BLaER1 treated with 17β-estradiol and CSF1 and Interleukin-3, amounts not matched to agents 10 nM and 100 nM (cell line): ENCODE results near the gene KCTD6.
A peak's percentile ranks its signal among the peaks of the same experiment; 100 is the strongest.
"Not testable (repeated sequence)": the region's sequence is repeated elsewhere in the genome, so short reads cannot be mapped to it uniquely, and the experiment has no call there.

ENCODE experiments used
- H3K27ac ChIP-seq, 11 experiments: shearing (Covaris generic); formaldehyde crosslinking; 2 replicates each; pipeline ENCODE4 v1.8.1; 2022
- H3K27me3 ChIP-seq, 11 experiments: shearing (Covaris generic); formaldehyde crosslinking; 2 replicates each; pipeline ENCODE4 v1.8.1; 2022
- H3K36me3 ChIP-seq, 11 experiments: shearing (Covaris generic); formaldehyde crosslinking; 2 replicates each; pipeline ENCODE4 v1.8.1; 2022
- H3K4me1 ChIP-seq, 10 experiments: shearing (Covaris generic); formaldehyde crosslinking; 2 replicates each; pipeline ENCODE4 v1.8.1; 2022
- H3K4me2 ChIP-seq, 11 experiments: shearing (Covaris generic); formaldehyde crosslinking; 2 replicates each; pipeline ENCODE4 v1.8.1; 2022
- H3K4me3 ChIP-seq, 10 experiments: shearing (Covaris generic); formaldehyde crosslinking; 2 replicates each; pipeline ENCODE4 v1.8.1; 2022
- H3K9ac ChIP-seq, 11 experiments: shearing (Covaris generic); formaldehyde crosslinking; 2 replicates each; pipeline ENCODE4 v1.8.1; 2022
- H3K9me3 ChIP-seq, 11 experiments: shearing (Covaris generic); formaldehyde crosslinking; replicated peaks in 1 of 11; 2 replicates each; pipeline ENCODE4 v1.8.1; 2022
- H4K20me1 ChIP-seq, 11 experiments: shearing (Covaris generic); formaldehyde crosslinking; 2 replicates each; pipeline ENCODE4 v1.8.1; 2022
- Cebpa-rat ChIP-seq, 11 experiments: shearing (Covaris generic); IDR thresholded peaks; 2 replicates each; pipeline ENCODE4 v1.8.1; 2022

KCTD6 gene

GRCh38 chr3:58526515-58526957, 34.6 kb downstream of the KCTD6 start:
- H3K4me3 ChIP-seq = no peak overlapping the region; a peak in 1 of 20 replicates

GRCh38 chr3:58527440-58527839, 35.5 kb downstream of the KCTD6 start:
- H3K36me3 ChIP-seq, H3K4me3 ChIP-seq, H3K9ac ChIP-seq, H4K20me1 ChIP-seq, H3K9me3 ChIP-seq, H3K27ac ChIP-seq, H3K27me3 ChIP-seq, H3K4me2 ChIP-seq: not testable (repeated sequence)
- peaks cover 22 to 50% (median 31%) of the 10 kb centered on the region in 10 experiments for H3K4me1 ChIP-seq

More at GRCh38 chr3:58526515-58526957, 34.6 kb downstream of the KCTD6 start:
- no peaks in the 10 kb centered on the region for H3K36me3 ChIP-seq
- H3K27ac ChIP-seq = peak overlapping the region in 1 of 11 experiments; percentile 27; a peak in 1 of 22 replicates
- peak in 1 of 11 experiments; percentile 46; a peak in 2 of 22 replicates for TF ChIP-seq Cebpa-rat (IDR thresholded peaks at IDR 0.05)
- H3K4me2 ChIP-seq = peak overlapping the region in 5 of 11 experiments; percentile 50 to 79 (median 55); a peak in 9 of 22 replicates
- H3K27me3 ChIP-seq = no peaks in the 10 kb centered on the region
- no peaks in the 10 kb centered on the region for H3K9me3 ChIP-seq
- peaks cover 13 to 44% (median 24%) of the 10 kb centered on the region in 10 experiments for H3K4me1 ChIP-seq
- no peak overlapping the region for H3K9ac ChIP-seq
- no peaks in the 10 kb centered on the region for H4K20me1 ChIP-seq

- Histone ChIP-seq H3K27me3 (no peaks in the 10 kb centered on the region), H3K36me3 (no peaks in the 10 kb centered on the region), H3K4me2 (peak overlapping the region in 3 of 11 experiments; percentile 12 to 33 (median 18); a peak in 3 of 22 replicates), H3K4me1 (peaks cover 27 to 54% (median 36%) of the 10 kb centered on the region in 10 experiments), H4K20me1 (no peaks in the 10 kb centered on the region), H3K27ac (no peak overlapping the region), H3K9me3 (no peaks in the 10 kb centered on the region), H3K9ac (no peak overlapping the region), H3K4me3 (no peak overlapping the region)
- TF ChIP-seq Cebpa-rat (IDR thresholded peaks at IDR 0.05) = no peak
These were observed 36.7 kb downstream of the KCTD6 start for GRCh38 chr3:58528629-58529028.

GRCh38 chr3:58529516-58530353, 37.8 kb downstream of the KCTD6 start:
- H3K36me3 ChIP-seq = no peaks in the 10 kb centered on the region
- 0 out of 22 replicates have a peak overlapping the region, but pooled peaks of 1 of the 11 experiments have one; percentile 2 for H3K9ac ChIP-seq
- peaks cover 27 to 54% (median 36%) of the 10 kb centered on the region in 10 experiments for H3K4me1 ChIP-seq
- H4K20me1 ChIP-seq = no peaks in the 10 kb centered on the region
- no peak overlapping the region for H3K4me3 ChIP-seq
- H3K27me3 ChIP-seq = no peaks in the 10 kb centered on the region
- no peak overlapping the region for H3K27ac ChIP-seq
- no peak overlapping the region for H3K4me2 ChIP-seq
- TF ChIP-seq Cebpa-rat (IDR thresholded peaks at IDR 0.05) = no peak
- no peaks in the 10 kb centered on the region for H3K9me3 ChIP-seq

- H3K27me3 ChIP-seq = no peaks in the 10 kb centered on the region
- H3K36me3 ChIP-seq = no peaks in the 10 kb centered on the region
- H3K4me1 ChIP-seq = peaks cover 27 to 51% (median 36%) of the 10 kb centered on the region in 10 experiments
- TF ChIP-seq Cebpa-rat (IDR thresholded peaks at IDR 0.05) = no peak
- peak overlapping the region in 9 of 11 experiments; percentile 30 to 76 (median 64); a peak in 15 of 22 replicates for H3K4me2 ChIP-seq
- H4K20me1 ChIP-seq = no peaks in the 10 kb centered on the region
- H3K9me3 ChIP-seq = no peaks in the 10 kb centered on the region
- H3K4me3 ChIP-seq = no peak overlapping the region
- no peak overlapping the region for H3K27ac ChIP-seq
- H3K9ac ChIP-seq = 0 out of 22 replicates have a peak overlapping the region, but pooled peaks of 1 of the 11 experiments have one; percentile 2
These were observed 38.5 kb downstream of the KCTD6 start for GRCh38 chr3:58530354-58530865.

GRCh38 chr3:58531555-58531954, 39.7 kb downstream of the KCTD6 start:
- H3K4me1 ChIP-seq = peaks cover 18 to 47% (median 33%) of the 10 kb centered on the region in 10 experiments
- no peak for TF ChIP-seq Cebpa-rat (IDR thresholded peaks at IDR 0.05)
- peak overlapping the region in 9 of 11 experiments; percentile 30 to 76 (median 64); a peak in 18 of 22 replicates for H3K4me2 ChIP-seq

GRCh38 chr3:58531956-58532355, 40.1 kb downstream of the KCTD6 start:
- TF ChIP-seq Cebpa-rat (IDR thresholded peaks at IDR 0.05) = no peak
- Histone ChIP-seq H3K9me3 (no peaks in the 10 kb centered on the region), H3K36me3 (no peaks in the 10 kb centered on the region), H3K27me3 (no peaks in the 10 kb centered on the region), H4K20me1 (no peaks in the 10 kb centered on the region), H3K4me2 (peak overlapping the region in 8 of 11 experiments; percentile 30 to 76 (median 65); a peak in 14 of 22 replicates), H3K4me1 (peaks cover 14 to 43% (median 32%) of the 10 kb centered on the region in 10 experiments), H3K27ac (no peak overlapping the region), H3K4me3 (no peak overlapping the region), H3K9ac (no peak overlapping the region)

More at GRCh38 chr3:58531555-58531954, 39.7 kb downstream of the KCTD6 start:
- Histone ChIP-seq H3K36me3 (no peaks in the 10 kb centered on the region), H4K20me1 (no peaks in the 10 kb centered on the region), H3K9ac (no peak overlapping the region), H3K4me3 (no peak overlapping the region), H3K27me3 (no peaks in the 10 kb centered on the region), H3K27ac (no peak overlapping the region), H3K9me3 (no peaks in the 10 kb centered on the region)

- Histone ChIP-seq H3K27ac (no peak overlapping the region), H3K27me3 (no peaks in the 10 kb centered on the region), H3K9me3 (no peaks in the 10 kb centered on the region), H3K36me3 (no peaks in the 10 kb centered on the region), H3K4me2 (peak overlapping the region in 8 of 11 experiments; percentile 2 to 28 (median 8); a peak in 5 of 22 replicates), H4K20me1 (no peaks in the 10 kb centered on the region), H3K4me3 (no peak overlapping the region), H3K9ac (peak overlapping the region in 2 of 11 experiments; percentile 3 to 7; a peak in 2 of 22 replicates), H3K4me1 (peaks cover 13 to 41% (median 32%) of the 10 kb centered on the region in 10 experiments; a peak in 19 of 20 replicates)
- no peak for TF ChIP-seq Cebpa-rat (IDR thresholded peaks at IDR 0.05)
These were observed 40.9 kb downstream of the KCTD6 start for GRCh38 chr3:58532794-58533220.
